ENCODE data around the gene GALNT16.

GRCh38 chr14:69387311-69387710 is 127.4 kb downstream of the GALNT16 start:
- no peak for TF ChIP-seq CTCF (IDR thresholded peaks at IDR 0.05)
- TF ChIP-seq POLR2AphosphoS5 (IDR thresholded peaks at IDR 0.05) = no peak
